ENCODE results near the gene DHRSX. TPM values are rescaled to one million over a fixed set of nuclear protein-coding genes. Genes with fewer than 3 reads are reported as not detected.
"Not testable (repeated sequence)": the region's sequence is repeated elsewhere in the genome, so short reads cannot be mapped to it uniquely, and the experiment has no call there.

The DHRSX gene
- total and polyA plus RNA-seq, 10 of the 15 experiments (the other 5 are each of a cell fraction or from before 2014, with no cell fraction given) = 1.7 to 39.5 (median 16.5) TPM

DNA sequence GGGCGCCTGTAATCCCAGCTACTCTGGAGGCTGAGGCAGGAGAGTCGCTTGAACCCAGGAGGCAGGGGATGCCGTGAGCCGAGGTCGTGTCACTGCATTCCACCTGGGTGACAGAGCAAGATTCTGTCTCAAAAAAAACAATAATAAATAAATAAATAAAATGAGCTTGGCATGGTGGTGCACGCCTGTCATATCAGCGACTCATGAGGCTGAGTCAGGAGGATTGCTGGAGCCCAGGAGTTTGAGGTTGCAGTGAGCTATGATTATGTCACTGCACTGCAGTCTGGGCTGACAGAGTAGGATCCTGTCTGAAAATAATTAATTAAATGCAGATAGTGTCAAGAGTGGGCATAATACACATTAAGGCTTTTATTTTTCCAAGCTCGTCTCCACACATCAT lies 77.5 kb downstream of the DHRSX start:
- CTCF ChIA-PET = no interaction called here
- no peaks in the 10 kb centered on the region for H3K4me1 ChIP-seq (ENCODE audit: control insufficient read depth, insufficient read depth, low read length)
- H3K36me3 ChIP-seq (ENCODE audit: control insufficient read depth in 2 of 2, insufficient read depth in 2 of 2, low read length in 1 of 2) = peaks cover 0 to 6% of the 10 kb centered on the region in 2 experiments; a peak in 1 of 4 replicates
- no peak for DNase-seq (ENCODE audit: low read depth, low spot score)
- in situ Hi-C loops (cut with MboI) = no loop called here
- SMC1A ChIA-PET (ENCODE audit: uncharacterized antibody, unreplicated experiment) = no interaction called here
- H2AFZ ChIP-seq (ENCODE audit: control insufficient read depth, low read depth, low read length) = no peak overlapping the region
- no peak for FAIRE-seq
- H3K9ac ChIP-seq (ENCODE audit: control insufficient read depth, insufficient read depth, low read length) = no peak overlapping the region
- no peak overlapping the region for H3K27ac ChIP-seq (ENCODE audit: control insufficient read depth, insufficient read depth)
- no peaks in the 10 kb centered on the region; the same call in 2 of the 3 replicates for H3K9me3 ChIP-seq (replicated peaks; ENCODE audit: control insufficient read depth, insufficient read depth, low read length)
- TF ChIP-seq, protein P1, sequence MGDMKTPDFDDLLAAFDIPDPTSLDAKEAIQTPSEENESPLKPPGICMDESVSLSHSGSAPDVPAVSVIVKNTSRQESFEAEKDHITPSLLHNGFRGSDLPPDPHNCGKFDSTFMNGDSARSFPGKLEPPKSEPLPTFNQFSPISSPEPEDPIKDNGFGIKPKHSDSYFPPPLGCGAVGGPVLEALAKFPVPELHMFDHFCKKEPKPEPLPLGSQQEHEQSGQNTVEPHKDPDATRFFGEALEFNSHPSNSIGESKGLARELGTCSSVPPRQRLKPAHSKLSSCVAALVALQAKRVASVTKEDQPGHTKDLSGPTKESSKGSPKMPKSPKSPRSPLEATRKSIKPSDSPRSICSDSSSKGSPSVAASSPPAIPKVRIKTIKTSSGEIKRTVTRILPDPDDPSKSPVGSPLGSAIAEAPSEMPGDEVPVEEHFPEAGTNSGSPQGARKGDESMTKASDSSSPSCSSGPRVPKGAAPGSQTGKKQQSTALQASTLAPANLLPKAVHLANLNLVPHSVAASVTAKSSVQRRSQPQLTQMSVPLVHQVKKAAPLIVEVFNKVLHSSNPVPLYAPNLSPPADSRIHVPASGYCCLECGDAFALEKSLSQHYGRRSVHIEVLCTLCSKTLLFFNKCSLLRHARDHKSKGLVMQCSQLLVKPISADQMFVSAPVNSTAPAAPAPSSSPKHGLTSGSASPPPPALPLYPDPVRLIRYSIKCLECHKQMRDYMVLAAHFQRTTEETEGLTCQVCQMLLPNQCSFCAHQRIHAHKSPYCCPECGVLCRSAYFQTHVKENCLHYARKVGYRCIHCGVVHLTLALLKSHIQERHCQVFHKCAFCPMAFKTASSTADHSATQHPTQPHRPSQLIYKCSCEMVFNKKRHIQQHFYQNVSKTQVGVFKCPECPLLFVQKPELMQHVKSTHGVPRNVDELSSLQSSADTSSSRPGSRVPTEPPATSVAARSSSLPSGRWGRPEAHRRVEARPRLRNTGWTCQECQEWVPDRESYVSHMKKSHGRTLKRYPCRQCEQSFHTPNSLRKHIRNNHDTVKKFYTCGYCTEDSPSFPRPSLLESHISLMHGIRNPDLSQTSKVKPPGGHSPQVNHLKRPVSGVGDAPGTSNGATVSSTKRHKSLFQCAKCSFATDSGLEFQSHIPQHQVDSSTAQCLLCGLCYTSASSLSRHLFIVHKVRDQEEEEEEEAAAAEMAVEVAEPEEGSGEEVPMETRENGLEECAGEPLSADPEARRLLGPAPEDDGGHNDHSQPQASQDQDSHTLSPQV (IDR thresholded peaks at IDR 0.05) = no peak
- TF ChIP-seq CEBPB (IDR thresholded peaks at IDR 0.05; ENCODE audit: borderline replicate concordance in 1 of 2, low read depth in 2 of 2, low read length in 2 of 2) (no peak), RAD21 (IDR thresholded peaks at IDR 0.05; ENCODE audit: insufficient read depth, low read depth, low read length) (no peak), SPI1 (IDR thresholded peaks at IDR 0.05; ENCODE audit: borderline replicate concordance, insufficient read depth, low read depth, low read length) (no peak), SUPT20H (IDR thresholded peaks at IDR 0.05; ENCODE audit: borderline replicate concordance, control insufficient read depth, low read depth, low read length) (no peak), BCL11A (IDR thresholded peaks at IDR 0.05; ENCODE audit: low read depth, low read length) (no peak), JUNB (IDR thresholded peaks at IDR 0.05) (no peak), SMAD1 (IDR thresholded peaks at IDR 0.05; ENCODE audit: low read depth, partially characterized antibody) (no peak)
- BruUV-seq (replicated peaks) = no TSS peak
- H4K20me1 ChIP-seq (ENCODE audit: control insufficient read depth, insufficient read depth) = no peaks in the 10 kb centered on the region
- RAD21 ChIA-PET (ENCODE audit: unreplicated experiment) = no interaction called here
- no peak for ATAC-seq
- no peaks in the 10 kb centered on the region for H3K27me3 ChIP-seq (replicated peaks in 1 of 2; ENCODE audit: control insufficient read depth in 2 of 2, insufficient read depth in 2 of 2, low read length in 1 of 2)
- no peak overlapping the region for H3K4me3 ChIP-seq
- WGBS (ENCODE audit: insufficient coverage, insufficient replicate concordance, low lambda C conversion rate, missing lambda C conversion rate) = 86% methylated on average over 8 of the region's 8 CpGs
- H3K4me2 ChIP-seq (ENCODE audit: control insufficient read depth, insufficient read depth) = no peak overlapping the region
- POLR2A ChIA-PET = no interaction called here
- no peaks in the 10 kb centered on the region for H3K79me2 ChIP-seq (ENCODE audit: control insufficient read depth, insufficient read depth, low read length)
- intact Hi-C loops (cut with micrococcal nuclease; ENCODE audit: unreplicated experiment) = no loop called here

DNA sequence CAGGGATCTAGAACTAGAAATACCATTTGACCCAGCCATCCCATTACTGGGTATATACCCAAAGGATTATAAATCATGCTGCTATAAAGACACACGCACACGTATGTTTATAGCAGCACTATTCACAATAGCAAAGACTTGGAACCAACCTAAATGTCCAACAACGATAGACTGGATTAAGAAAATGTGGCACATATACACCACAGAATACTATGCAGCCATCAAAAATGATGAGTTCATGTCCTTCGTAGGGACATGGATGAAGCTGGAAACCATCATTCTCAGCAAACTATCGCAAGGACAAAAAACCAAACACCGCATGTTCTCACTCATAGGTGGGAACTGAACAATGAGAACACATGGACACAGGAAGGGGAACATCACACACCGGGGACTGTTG lies 81.4 kb downstream of the DHRSX start:
- DNase-seq (ENCODE audit: low read depth, low spot score); ATAC-seq; H3K4me1 ChIP-seq (ENCODE audit: control insufficient read depth, insufficient read depth, low read length); H3K4me3 ChIP-seq; H3K9ac ChIP-seq (ENCODE audit: control insufficient read depth, insufficient read depth, low read length); RAD21 ChIA-PET (ENCODE audit: unreplicated experiment); BruUV-seq (replicated peaks); POLR2A ChIA-PET; in situ Hi-C loops (cut with MboI); SMC1A ChIA-PET (ENCODE audit: uncharacterized antibody, unreplicated experiment); H3K27ac ChIP-seq (ENCODE audit: control insufficient read depth, insufficient read depth); FAIRE-seq; H3K9me3 ChIP-seq (replicated peaks; ENCODE audit: control insufficient read depth, insufficient read depth, low read length); H3K27me3 ChIP-seq (replicated peaks in 1 of 2; ENCODE audit: control insufficient read depth in 2 of 2, insufficient read depth in 2 of 2, low read length in 1 of 2); H4K20me1 ChIP-seq (ENCODE audit: control insufficient read depth, insufficient read depth); CTCF ChIA-PET; H2AFZ ChIP-seq (ENCODE audit: control insufficient read depth, low read depth, low read length); H3K79me2 ChIP-seq (ENCODE audit: control insufficient read depth, insufficient read depth, low read length); H3K4me2 ChIP-seq (ENCODE audit: control insufficient read depth, insufficient read depth); intact Hi-C loops (cut with micrococcal nuclease; ENCODE audit: unreplicated experiment); H3K36me3 ChIP-seq (ENCODE audit: control insufficient read depth in 2 of 2, insufficient read depth in 2 of 2, low read length in 1 of 2): not testable (repeated sequence)
- WGBS (ENCODE audit: insufficient coverage, insufficient replicate concordance, low lambda C conversion rate, missing lambda C conversion rate) = 78% methylated on average over 3 of the region's 7 CpGs
